Activated effector memory CD4-positive, alpha-beta T cell treated with Interleukin-2 at 50 U/mL for 16 hours (primary cell): ENCODE results near the gene MAP3K9.

ENCODE experiments used
- DNase-seq: peaks from one replicate; pipeline ENCODE4 v3.0.0-alpha.2; 2020

Gene MAP3K9

DNA sequence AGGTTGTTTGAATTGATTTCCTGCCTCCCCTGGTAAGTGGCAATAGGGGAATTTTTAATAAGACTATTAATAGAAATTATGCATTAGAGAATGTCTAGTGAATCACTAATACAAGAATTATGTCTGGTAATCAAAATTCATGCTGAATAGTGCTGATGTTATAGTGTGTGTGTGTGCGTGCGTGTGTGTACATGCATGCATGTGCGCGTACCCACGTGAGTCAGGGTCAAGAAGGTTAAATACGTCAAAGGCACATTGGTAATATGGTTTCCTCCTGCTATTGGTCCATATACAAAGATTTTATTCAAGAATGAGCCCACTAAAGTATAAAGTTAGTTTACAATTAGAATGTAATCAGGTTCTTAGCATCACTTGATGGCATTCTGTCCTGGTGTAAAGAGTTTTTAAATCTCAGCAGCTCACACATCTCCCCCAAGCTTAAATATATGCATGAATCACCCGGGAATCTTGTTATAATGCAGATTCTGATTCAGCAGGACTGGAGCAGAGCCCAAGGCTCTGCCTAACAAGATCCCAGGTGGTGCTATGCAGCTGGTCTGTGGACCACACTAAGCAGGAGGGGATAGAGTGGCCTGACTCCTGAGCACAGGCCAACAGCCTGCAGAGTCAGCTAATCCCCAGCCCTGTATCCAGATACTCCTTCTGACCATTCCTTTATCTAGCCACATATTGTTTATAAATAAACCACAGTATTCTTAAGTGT, 123.7 kb downstream of the MAP3K9 start:
- no peak for DNase-seq

DNA sequence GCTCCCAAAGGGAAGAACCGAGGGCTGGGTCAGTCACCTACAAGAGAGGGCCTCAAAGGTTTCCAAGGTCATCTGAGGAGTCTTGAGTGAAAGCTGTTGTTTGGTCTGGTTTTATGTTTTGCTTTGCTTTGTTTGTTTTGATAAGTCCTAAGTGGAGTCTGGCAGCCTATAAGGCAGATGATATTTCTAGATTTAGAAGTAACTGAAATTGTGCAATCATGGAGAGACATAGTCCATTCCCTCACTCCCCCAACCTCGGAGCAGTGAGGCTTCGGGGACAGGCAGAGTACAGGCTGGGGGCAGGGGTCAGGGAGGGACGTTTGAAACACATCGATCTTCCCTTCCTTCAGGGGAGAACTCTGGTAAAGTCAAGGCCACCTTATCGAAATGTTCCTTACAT, 125.3 kb downstream of the MAP3K9 start:
- no peak for DNase-seq

DNA sequence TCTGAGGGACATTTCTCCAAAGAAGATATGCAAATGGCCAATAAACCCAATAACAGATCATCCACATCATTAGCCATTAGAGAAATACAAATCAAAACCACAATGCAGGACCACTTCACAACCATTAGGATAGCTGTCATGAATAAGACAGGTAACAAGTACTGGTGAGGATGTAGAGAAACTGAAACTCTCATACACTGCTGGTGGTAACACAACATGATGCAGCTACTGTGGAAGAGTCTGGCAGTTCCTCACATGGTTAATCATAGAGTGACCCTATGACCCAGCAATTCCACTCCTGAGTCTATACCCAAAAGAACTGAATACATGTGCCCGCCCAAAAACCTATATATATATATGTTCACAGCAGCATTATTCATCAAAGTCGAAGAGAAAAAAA, 128.6 kb downstream of the MAP3K9 start:
- DNase-seq: no peak

DNA sequence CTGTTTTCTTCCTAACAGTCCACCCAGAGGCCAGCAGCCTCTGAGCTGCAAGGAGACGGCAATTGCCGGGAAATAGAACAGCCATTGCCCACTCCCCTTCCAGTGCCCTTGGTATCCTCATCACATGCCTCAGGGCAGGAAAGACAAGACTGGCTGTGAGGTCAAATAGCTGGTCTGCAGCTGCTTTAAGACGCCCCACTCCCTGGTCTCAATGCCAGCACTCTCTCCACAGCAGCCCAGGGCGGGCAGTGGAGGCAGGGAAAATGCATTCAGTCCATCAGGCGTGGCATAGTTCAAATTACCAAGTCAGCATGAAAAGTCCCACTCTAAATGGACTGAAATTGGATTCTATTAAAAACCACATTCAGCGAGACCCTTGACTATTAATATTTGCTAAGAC, 132.0 kb downstream of the MAP3K9 start:
- no peak for DNase-seq
